Mesenteric fat pad (tissue), 1 donor: ENCODE data around the gene MINDY4. TPM values are rescaled to one million over a fixed set of nuclear protein-coding genes. Genes with fewer than 3 reads are reported as not detected.

ENCODE experiments used
- DNase-seq: peaks from one replicate; pipeline ENCODE4 v3.0.0-alpha.2; 2020; ENCODE audit warnings: low spot score
- total RNA-seq: library from RNA; stranded (reverse); fragmentation: NEBNext Ultra II Directional; extraction: Animal tissue kit (Norgen Biotek cat#: 25700); gene quantifications from one replicate; pipeline ENCODE4 v1.2.1, GENCODE V29; 2021
- donor health status: DM: yes; HTN: yes; CAD: no.

MINDY4 gene
- total RNA-seq, 1 donor from 2014 or later: 6.8 TPM

GRCh38 chr7:30873656-30874055 lies 102.4 kb downstream of the MINDY4 start:
- no peak for DNase-seq

GRCh38 chr7:30874656-30875302 lies 103.6 kb downstream of the MINDY4 start:
- no peak for DNase-seq

- no peak for DNase-seq
These were observed 106.0 kb downstream of the MINDY4 start for GRCh38 chr7:30877015-30877769.

GRCh38 chr7:30877993-30878392 lies 106.8 kb downstream of the MINDY4 start:
- DNase-seq: no peak

GRCh38 chr7:30879139-30880124 lies 108.2 kb downstream of the MINDY4 start:
- no peak for DNase-seq

GRCh38 chr7:30880125-30880720 lies 109.0 kb downstream of the MINDY4 start:
- DNase-seq: no peak

GRCh38 chr7:30880941-30881340 lies 109.7 kb downstream of the MINDY4 start:
- no peak for DNase-seq

- DNase-seq: no peak
These were observed 110.2 kb downstream of the MINDY4 start for GRCh38 chr7:30881448-30881847.

- DNase-seq: no peak
These were observed 113.7 kb downstream of the MINDY4 start for GRCh38 chr7:30884881-30885280.

GRCh38 chr7:30886608-30887011 lies 115.4 kb downstream of the MINDY4 start:
- DNase-seq: no peak

GRCh38 chr7:30887464-30887872 lies 116.3 kb downstream of the MINDY4 start:
- no peak for DNase-seq

GRCh38 chr7:30888747-30889146 lies 117.5 kb downstream of the MINDY4 start:
- DNase-seq: no peak

GRCh38 chr7:30890226-30890625 lies 119.0 kb downstream of the MINDY4 start:
- DNase-seq: no peak

GRCh38 chr7:30893357-30893756 lies 122.1 kb downstream of the MINDY4 start:
- DNase-seq: no peak

GRCh38 chr7:30894009-30894408 lies 122.8 kb downstream of the MINDY4 start:
- no peak for DNase-seq

- DNase-seq: no peak
These were observed 123.8 kb downstream of the MINDY4 start for GRCh38 chr7:30894866-30895605.

GRCh38 chr7:30896036-30896435 lies 124.8 kb downstream of the MINDY4 start:
- no peak for DNase-seq

GRCh38 chr7:30896783-30897637 lies 125.8 kb downstream of the MINDY4 start:
- no peak for DNase-seq

- DNase-seq: no peak
These were observed 126.6 kb downstream of the MINDY4 start for GRCh38 chr7:30897770-30898169.

GRCh38 chr7:30898411-30898810 lies 127.2 kb downstream of the MINDY4 start:
- DNase-seq: no peak
